CD4-positive, alpha-beta memory T cell (primary cell): ENCODE measurements around the gene HMCES. TPM values are rescaled to one million over a fixed set of nuclear protein-coding genes. Genes with fewer than 3 reads are reported as not detected.

Experiments
- CTCF ChIA-PET: fragments of 350-600 bp; sonication (Branson Sonifier 250); formaldehyde crosslinking; loops from one replicate; lab custom pipeline; 2021; ENCODE audit warnings: inconsistent platforms; ENCODE audit not compliant: partially characterized antibody; lab: Charles Lee
- POLR2A ChIA-PET: fragments of 350-600 bp; sonication (Branson Sonifier 250); formaldehyde crosslinking; loops from one replicate; lab custom pipeline; 2021; ENCODE audit not compliant: partially characterized antibody; lab: Charles Lee
- DNase-seq, 5 donors: peaks; one replicate each; pipeline versions ENCODE4 v3.0.0 to v3.0.0-alpha.2; 2020 to 2022; ENCODE audit warnings: mixed read lengths in 1 of 5
- H3K27ac ChIP-seq: one replicate; pipeline ENCODE4 v1.7.0; 2013; ENCODE audit warnings: low read depth, low read length
- H3K27me3 ChIP-seq: 2 replicates; pipeline ENCODE4 v1.7.0; 2013; ENCODE audit warnings: mild to moderate bottlenecking, low read length, moderate library complexity; ENCODE audit not compliant: insufficient read depth
- H3K36me3 ChIP-seq: 2 replicates; pipeline ENCODE4 v1.7.0; 2013; ENCODE audit warnings: mild to moderate bottlenecking, low read length, moderate library complexity; ENCODE audit not compliant: insufficient read depth
- H3K4me1 ChIP-seq: 2 replicates; pipeline ENCODE4 v1.7.0; 2013; ENCODE audit warnings: mild to moderate bottlenecking, low read length, moderate library complexity; ENCODE audit not compliant: insufficient read depth
- H3K4me3 ChIP-seq, 2 donors: one replicate each; pipeline ENCODE4 v1.7.0; 2013; ENCODE audit warnings: low read length in 2 of 2, mild to moderate bottlenecking in 1 of 2
- H3K9me3 ChIP-seq, 2 donors: one replicate each; pipeline ENCODE4 v1.7.0; 2013; ENCODE audit warnings: low read length in 2 of 2, control low read depth in 1 of 2; ENCODE audit not compliant: control insufficient read depth in 1 of 2
- H3K27ac Mint-ChIP-seq, 7 donors: one replicate each; pipeline ENCODE4 v1.8.0; 2020 to 2021; ENCODE audit warnings: mixed read lengths in 7 of 7, mild to moderate bottlenecking in 6 of 7, inconsistent platforms in 3 of 7, moderate library complexity in 3 of 7
- H3K27me3 Mint-ChIP-seq, 2 donors: one replicate each; pipeline ENCODE4 v1.8.0; 2020 to 2021; ENCODE audit warnings: mixed read lengths in 2 of 2
- H3K36me3 Mint-ChIP-seq, 2 donors: one replicate each; pipeline ENCODE4 v1.8.0; 2020 to 2021; ENCODE audit warnings: mixed read lengths in 2 of 2, inconsistent platforms in 1 of 2, mild to moderate bottlenecking in 1 of 2
- H3K4me1 Mint-ChIP-seq, 4 donors: one replicate each; pipeline ENCODE4 v1.8.0; 2020 to 2021; ENCODE audit warnings: mixed read lengths in 4 of 4, mild to moderate bottlenecking in 1 of 4
- H3K4me3 Mint-ChIP-seq, 8 donors: one replicate each; pipeline ENCODE4 v1.8.0; 2020 to 2021; ENCODE audit warnings: mixed read lengths in 8 of 8, mild to moderate bottlenecking in 7 of 8, moderate library complexity in 6 of 8, inconsistent platforms in 3 of 8
- H3K9me3 Mint-ChIP-seq, 8 donors: one replicate each; pipeline ENCODE4 v1.8.0; 2020 to 2021; ENCODE audit warnings: mixed read lengths in 8 of 8, mild to moderate bottlenecking in 5 of 8, inconsistent platforms in 3 of 8, moderate library complexity in 1 of 8
- intact Hi-C: fragments of 100-400 bp; cut with micrococcal nuclease; formaldehyde crosslinking; loops from one replicate; pipeline ENCODE4 v1.15.1; 2023
- polyA plus RNA-seq, 2 donors: library from polyadenylated mRNA; unstranded; fragments of 300-500 nt; fragmentation: Illumina TruSeq; gene quantifications; one replicate each; pipeline ENCODE4 v1.2.3, GENCODE V29; 2021
- total RNA-seq, 2 experiments: library from RNA; stranded (reverse); gene quantifications; one replicate each; pipeline ENCODE4 v1.2.3, GENCODE V29; 2021

Gene HMCES
- total and polyA plus RNA-seq, 4 experiments from 2014 or later = 50.1 to 100 (median 76.3) TPM

GRCh38 chr3:129317014-129317771 lies 38.5 kb downstream of the HMCES start:
- H3K4me3 Mint-ChIP-seq = peak overlapping the region in 7 of 8 donors; percentile 21 to 89 (median 82)
- Histone ChIP-seq H3K4me1 (peaks cover 33% of the 10 kb centered on the region), H3K36me3 (no peaks in the 10 kb centered on the region), H3K27me3 (no peaks in the 10 kb centered on the region), H3K4me3 (peak overlapping the region; percentile 81 to 86), H3K9me3 (no peaks in the 10 kb centered on the region), H3K27ac (peak overlapping the region; percentile 74)
- peak overlapping the region in 3 of 7 donors; percentile 41 to 70 (median 68) for H3K27ac Mint-ChIP-seq
- H3K9me3 Mint-ChIP-seq = peaks cover 0 to 2% (median 0%) of the 10 kb centered on the region in 8 donors
- DNase-seq = peak in 1 of 5 donors; percentile 29
- ChIA-PET POLR2A (interaction anchor here (1.0 to 9.8 kb wide), 38 partner anchors 11 to 1193 kb away, joined by 3 to 315 read pairs (median 9); partner anchors contain the start of genes ACAD9, CFAP92, CNBP and COPG1), CTCF (interaction anchor here (0.5 to 2.7 kb wide), 28 partner anchors 9 to 438 kb away, joined by 3 to 22 read pairs (median 6); partner anchors contain the start of genes ACAD9, COPG1 and HMCES)
- peaks cover 0 to 4% of the 10 kb centered on the region in 2 donors for H3K36me3 Mint-ChIP-seq
- H3K4me1 Mint-ChIP-seq = peaks cover 10 to 23% (median 18%) of the 10 kb centered on the region in 4 donors
- H3K27me3 Mint-ChIP-seq = no peaks in the 10 kb centered on the region
- intact Hi-C loops = loop anchor here (2.0 to 5.0 kb wide), 2 partner anchors 135 to 346 kb away; partner anchors contain the start of gene CNBP

- Histone ChIP-seq H3K4me3 (no peak overlapping the region), H3K36me3 (no peaks in the 10 kb centered on the region), H3K27me3 (no peaks in the 10 kb centered on the region), H3K27ac (no peak overlapping the region), H3K9me3 (no peaks in the 10 kb centered on the region), H3K4me1 (peaks cover 27% of the 10 kb centered on the region)
- intact Hi-C loops = loop anchor here (2.0 to 5.0 kb wide), 2 partner anchors 136 to 347 kb away; partner anchors contain the start of gene CNBP
- peaks cover 0 to 4% of the 10 kb centered on the region in 2 donors for H3K36me3 Mint-ChIP-seq
- peak overlapping the region in 2 of 7 donors; percentile 42 to 43 for H3K27ac Mint-ChIP-seq
- H3K4me1 Mint-ChIP-seq = peaks cover 10 to 17% (median 14%) of the 10 kb centered on the region in 4 donors
- POLR2A ChIA-PET = interaction anchor here (6.5 to 9.8 kb wide), 2 partner anchors 13 to 37 kb away, joined by 83 to 315 read pairs; partner anchors contain the start of gene HMCES
- CTCF ChIA-PET = interaction anchor here (0.8 kb wide), 1 partner anchor 34 kb away, joined by 3 read pairs; no protein-coding TSS in a partner anchor
- H3K27me3 Mint-ChIP-seq = no peaks in the 10 kb centered on the region
- peak in 1 of 5 donors; percentile 9 for DNase-seq
- peaks cover 0 to 2% (median 0%) of the 10 kb centered on the region in 8 donors for H3K9me3 Mint-ChIP-seq
- H3K4me3 Mint-ChIP-seq = peak overlapping the region in 3 of 8 donors; percentile 6 to 32 (median 12)
These were observed 39.2 kb downstream of the HMCES start for GRCh38 chr3:129317848-129318247.

GRCh38 chr3:129318921-129319320 lies 40.3 kb downstream of the HMCES start:
- intact Hi-C loops = loop anchor here (5.0 kb wide), 1 partner anchor 137 kb away; the partner anchor contains the start of gene CNBP
- H3K4me3 ChIP-seq = no peak overlapping the region
- peak overlapping the region in 1 of 7 donors; percentile 13 for H3K27ac Mint-ChIP-seq
- ChIA-PET CTCF (interaction anchor here (0.8 kb wide), 1 partner anchor 36 kb away, joined by 3 read pairs; no protein-coding TSS in a partner anchor), POLR2A (interaction anchor here (9.8 kb wide), 1 partner anchor 38 kb away, joined by 315 read pairs; the partner anchor contains the start of gene HMCES)
- H3K9me3 Mint-ChIP-seq = peaks cover 0 to 2% (median 0%) of the 10 kb centered on the region in 8 donors
- H3K4me1 Mint-ChIP-seq = peaks cover 3 to 7% (median 6%) of the 10 kb centered on the region in 4 donors
- no peaks in the 10 kb centered on the region for H3K27me3 ChIP-seq
- no peak overlapping the region for H3K27ac ChIP-seq
- no peaks in the 10 kb centered on the region for H3K27me3 Mint-ChIP-seq
- H3K4me1 ChIP-seq = peaks cover 16% of the 10 kb centered on the region
- H3K4me3 Mint-ChIP-seq = no peak overlapping the region
- DNase-seq = peak in 1 of 5 donors; percentile 29
- H3K36me3 Mint-ChIP-seq = peaks cover 0 to 4% of the 10 kb centered on the region in 2 donors
- no peaks in the 10 kb centered on the region for H3K36me3 ChIP-seq
- H3K9me3 ChIP-seq = no peaks in the 10 kb centered on the region

- POLR2A ChIA-PET = no interaction called here
- H3K36me3 Mint-ChIP-seq = peaks cover 0 to 4% of the 10 kb centered on the region in 2 donors
- no peak for DNase-seq
- H3K4me1 ChIP-seq = peaks cover 8% of the 10 kb centered on the region
- no peak overlapping the region for H3K27ac ChIP-seq
- H3K27me3 Mint-ChIP-seq = no peaks in the 10 kb centered on the region
- no peaks in the 10 kb centered on the region for H3K36me3 ChIP-seq
- no peaks in the 10 kb centered on the region for H3K9me3 ChIP-seq
- H3K4me1 Mint-ChIP-seq = no peaks in the 10 kb centered on the region
- CTCF ChIA-PET = interaction anchor here (1.5 kb wide), 1 partner anchor 18 kb away, joined by 3 read pairs; no protein-coding TSS in a partner anchor
- intact Hi-C loops = no loop called here
- H3K4me3 Mint-ChIP-seq = peak overlapping the region in 1 of 8 donors; percentile 12
- H3K4me3 ChIP-seq = no peak overlapping the region
- no peaks in the 10 kb centered on the region for H3K27me3 ChIP-seq
- H3K27ac Mint-ChIP-seq = peak overlapping the region in 1 of 7 donors; percentile 77
- peaks cover 0 to 2% (median 0%) of the 10 kb centered on the region in 8 donors for H3K9me3 Mint-ChIP-seq
These were observed 41.6 kb downstream of the HMCES start for GRCh38 chr3:129320261-129320660.

GRCh38 chr3:129320825-129321487 lies 42.3 kb downstream of the HMCES start:
- ChIA-PET CTCF (interaction anchor here (1.5 kb wide), 1 partner anchor 19 kb away, joined by 3 read pairs; no protein-coding TSS in a partner anchor), POLR2A (no interaction called here)
- intact Hi-C loops = no loop called here
- no peaks in the 10 kb centered on the region for H3K4me1 Mint-ChIP-seq
- peaks cover 0 to 2% of the 10 kb centered on the region in 2 donors for H3K36me3 Mint-ChIP-seq
- peaks cover 0 to 2% (median 0%) of the 10 kb centered on the region in 8 donors for H3K9me3 Mint-ChIP-seq
- Histone ChIP-seq H3K4me3 (no peak overlapping the region), H3K27me3 (no peaks in the 10 kb centered on the region), H3K4me1 (peaks cover 8% of the 10 kb centered on the region), H3K36me3 (no peaks in the 10 kb centered on the region), H3K9me3 (no peaks in the 10 kb centered on the region), H3K27ac (no peak overlapping the region)
- H3K27ac Mint-ChIP-seq = no peak overlapping the region
- DNase-seq = no peak
- no peak overlapping the region for H3K4me3 Mint-ChIP-seq
- no peaks in the 10 kb centered on the region for H3K27me3 Mint-ChIP-seq

- Mint-ChIP-seq H3K4me1 (no peaks in the 10 kb centered on the region), H3K4me3 (no peak overlapping the region), H3K36me3 (no peaks in the 10 kb centered on the region), H3K27me3 (no peaks in the 10 kb centered on the region), H3K9me3 (no peaks in the 10 kb centered on the region), H3K27ac (no peak overlapping the region)
- Histone ChIP-seq H3K36me3 (no peaks in the 10 kb centered on the region), H3K4me3 (no peak overlapping the region), H3K27me3 (no peaks in the 10 kb centered on the region), H3K4me1 (peaks cover 6% of the 10 kb centered on the region), H3K9me3 (no peaks in the 10 kb centered on the region), H3K27ac (no peak overlapping the region)
- DNase-seq = peak in 1 of 5 donors; percentile 1
- CTCF ChIA-PET = interaction anchor here (1.0 kb wide), 1 partner anchor 355 kb away, joined by 3 read pairs; no protein-coding TSS in a partner anchor
- POLR2A ChIA-PET = no interaction called here
- intact Hi-C loops = no loop called here
These were observed 43.2 kb downstream of the HMCES start for GRCh38 chr3:129321887-129322286.
